Measurements from ENCODE around the gene LCE3E.
A peak's percentile ranks its signal among the peaks of the same experiment; 100 is the strongest.

DNA sequence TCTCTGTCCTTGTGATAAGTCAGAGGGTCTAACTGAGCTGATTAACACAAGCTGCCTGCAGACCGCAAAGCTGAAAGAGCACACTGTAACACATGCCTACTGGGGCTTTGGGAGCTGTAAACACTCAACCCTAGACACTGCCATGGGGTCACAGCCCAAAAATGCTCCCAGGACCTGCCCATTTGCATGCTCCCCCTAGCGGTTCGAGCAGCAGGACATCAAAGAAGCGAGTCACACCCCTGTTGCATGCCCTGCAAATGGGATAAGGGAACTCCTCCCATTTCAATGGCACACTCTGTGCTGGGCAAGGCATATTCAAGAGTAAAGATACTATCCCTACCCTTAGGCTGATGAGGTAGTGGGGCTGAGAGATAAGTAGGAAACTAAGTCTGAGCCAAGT, 22.8 kb downstream of the LCE3E start:
- TF ChIP-seq, protein P1, sequence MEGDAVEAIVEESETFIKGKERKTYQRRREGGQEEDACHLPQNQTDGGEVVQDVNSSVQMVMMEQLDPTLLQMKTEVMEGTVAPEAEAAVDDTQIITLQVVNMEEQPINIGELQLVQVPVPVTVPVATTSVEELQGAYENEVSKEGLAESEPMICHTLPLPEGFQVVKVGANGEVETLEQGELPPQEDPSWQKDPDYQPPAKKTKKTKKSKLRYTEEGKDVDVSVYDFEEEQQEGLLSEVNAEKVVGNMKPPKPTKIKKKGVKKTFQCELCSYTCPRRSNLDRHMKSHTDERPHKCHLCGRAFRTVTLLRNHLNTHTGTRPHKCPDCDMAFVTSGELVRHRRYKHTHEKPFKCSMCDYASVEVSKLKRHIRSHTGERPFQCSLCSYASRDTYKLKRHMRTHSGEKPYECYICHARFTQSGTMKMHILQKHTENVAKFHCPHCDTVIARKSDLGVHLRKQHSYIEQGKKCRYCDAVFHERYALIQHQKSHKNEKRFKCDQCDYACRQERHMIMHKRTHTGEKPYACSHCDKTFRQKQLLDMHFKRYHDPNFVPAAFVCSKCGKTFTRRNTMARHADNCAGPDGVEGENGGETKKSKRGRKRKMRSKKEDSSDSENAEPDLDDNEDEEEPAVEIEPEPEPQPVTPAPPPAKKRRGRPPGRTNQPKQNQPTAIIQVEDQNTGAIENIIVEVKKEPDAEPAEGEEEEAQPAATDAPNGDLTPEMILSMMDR (IDR thresholded peaks at IDR 0.05; ENCODE audit: low read length), result peak; percentile 52
- TF ChIP-seq EZH2 (IDR thresholded peaks at IDR 0.05; ENCODE audit: borderline replicate concordance, low read length), result no peak
